BLaER1 (cell line): ENCODE data around the gene TOGARAM2.

Experiments
- H3K27ac ChIP-seq: shearing (Covaris generic); formaldehyde crosslinking; 2 replicates; pipeline ENCODE4 v1.8.1; 2022
- H3K27me3 ChIP-seq: shearing (Covaris generic); formaldehyde crosslinking; 2 replicates; pipeline ENCODE4 v1.8.1; 2022
- H3K36me3 ChIP-seq: shearing (Covaris generic); formaldehyde crosslinking; 2 replicates; pipeline ENCODE4 v1.8.1; 2022
- H3K4me1 ChIP-seq: shearing (Covaris generic); formaldehyde crosslinking; 2 replicates; pipeline ENCODE4 v1.8.1; 2022
- H3K4me2 ChIP-seq: shearing (Covaris generic); formaldehyde crosslinking; 2 replicates; pipeline ENCODE4 v1.8.1; 2022
- H3K4me3 ChIP-seq: shearing (Covaris generic); formaldehyde crosslinking; 2 replicates; pipeline ENCODE4 v1.8.1; 2022
- H3K9ac ChIP-seq: shearing (Covaris generic); formaldehyde crosslinking; 2 replicates; pipeline ENCODE4 v1.8.1; 2022
- H3K9me3 ChIP-seq: shearing (Covaris generic); formaldehyde crosslinking; 2 replicates; pipeline ENCODE4 v1.8.1; 2022
- H4K20me1 ChIP-seq: shearing (Covaris generic); formaldehyde crosslinking; 2 replicates; pipeline ENCODE4 v1.8.1; 2022
- Cebpa-rat ChIP-seq: shearing (Covaris generic); IDR thresholded peaks from 2 replicates; pipeline ENCODE4 v1.8.1; 2022

The TOGARAM2 gene

GRCh38 chr2:29006980-29007301, 25.8 kb downstream of the TOGARAM2 start:
- Histone ChIP-seq H3K9ac (no peak overlapping the region), H3K4me1 (peaks cover 35% of the 10 kb centered on the region), H3K36me3 (no peaks in the 10 kb centered on the region), H4K20me1 (peaks cover 1% of the 10 kb centered on the region; the same call in 1 of the 2 replicates), H3K27ac (no peak overlapping the region), H3K4me3 (no peak overlapping the region), H3K4me2 (no peak overlapping the region), H3K27me3 (no peaks in the 10 kb centered on the region), H3K9me3 (no peaks in the 10 kb centered on the region)
- no peak for TF ChIP-seq Cebpa-rat

DNA sequence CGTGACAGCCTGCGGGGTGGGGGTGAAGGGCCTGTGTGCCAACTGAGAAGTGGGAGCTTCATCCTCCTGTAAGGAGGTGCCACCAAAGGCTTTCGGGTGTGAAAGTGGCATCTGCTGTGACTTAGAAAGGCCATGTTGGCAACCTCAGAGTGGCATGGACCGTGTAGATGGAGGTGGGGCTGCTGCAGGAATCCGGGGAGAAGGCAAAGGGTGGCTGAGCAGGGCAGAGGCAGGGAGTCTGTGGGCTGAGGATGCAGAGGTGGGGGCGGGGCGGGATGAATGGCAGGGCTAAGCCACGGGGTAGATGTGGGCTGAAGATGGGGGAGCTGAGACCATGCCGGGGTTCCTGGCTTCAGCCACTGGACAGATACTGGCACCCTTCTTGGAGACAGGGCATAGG, 28.2 kb downstream of the TOGARAM2 start:
- Histone ChIP-seq H3K9ac (peak overlapping the region; percentile 63; the same call in 1 of the 2 replicates), H3K36me3 (no peaks in the 10 kb centered on the region), H3K9me3 (no peaks in the 10 kb centered on the region), H4K20me1 (peaks cover 4% of the 10 kb centered on the region; the same call in 1 of the 2 replicates), H3K27ac (peak overlapping the region; percentile 82), H3K27me3 (no peaks in the 10 kb centered on the region), H3K4me2 (peak overlapping the region; percentile 96), H3K4me1 (peaks cover 58% of the 10 kb centered on the region), H3K4me3 (no peak overlapping the region)
- no peak for TF ChIP-seq Cebpa-rat

DNA sequence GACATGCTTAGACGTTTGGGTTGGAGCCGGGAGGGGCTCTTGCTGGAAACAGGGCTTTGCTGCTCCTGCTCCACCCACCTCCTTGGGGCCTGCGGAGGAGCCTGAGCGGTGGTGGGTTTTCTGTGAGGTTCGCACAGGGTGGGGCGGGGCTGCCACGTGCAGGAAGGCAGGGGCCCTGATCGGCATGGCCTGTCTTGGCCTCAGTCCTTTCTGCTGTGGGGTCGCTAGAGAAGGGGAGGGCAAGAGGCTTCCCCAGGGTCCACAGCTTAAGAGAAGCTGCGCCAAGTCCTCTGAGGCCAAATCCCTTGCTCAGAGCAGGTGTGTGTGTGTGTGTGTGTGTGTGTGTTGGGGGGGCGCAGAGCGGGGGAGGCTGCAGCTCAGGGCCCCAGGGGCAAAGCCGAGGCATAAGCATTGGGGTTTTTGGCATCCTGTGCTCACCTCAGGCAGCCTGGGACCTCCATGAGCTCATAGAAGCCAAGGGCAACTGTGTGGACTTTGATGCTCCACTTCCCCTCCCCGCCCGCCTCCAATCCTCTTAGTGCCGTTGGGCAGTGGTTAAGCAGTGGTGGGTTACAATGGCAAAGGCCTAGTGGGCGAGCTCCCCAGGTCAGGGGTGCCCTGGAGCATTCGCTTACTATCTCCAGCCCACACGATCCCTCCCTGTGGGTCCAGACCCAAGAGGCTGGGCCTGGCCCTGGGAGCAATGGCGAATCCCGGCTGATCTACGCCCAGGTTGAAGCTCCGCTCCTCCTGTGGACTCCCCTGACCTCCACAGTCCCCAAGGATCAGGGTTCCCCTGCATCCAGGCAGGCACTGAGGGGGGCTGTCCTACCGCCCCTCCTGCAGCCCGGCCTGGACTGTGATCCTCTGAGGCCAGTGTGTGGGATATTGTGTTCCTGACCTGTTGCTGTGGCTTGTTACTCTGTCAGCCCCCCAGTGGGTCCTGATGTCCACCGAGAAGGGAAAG, 28.9 kb downstream of the TOGARAM2 start:
- peaks cover 65% of the 10 kb centered on the region for H3K4me1 ChIP-seq
- H3K9me3 ChIP-seq = no peaks in the 10 kb centered on the region
- no peak for TF ChIP-seq Cebpa-rat
- peak overlapping the region; percentile 63 for H3K9ac ChIP-seq
- H3K4me2 ChIP-seq = peak overlapping the region; percentile 96
- H3K4me3 ChIP-seq = no peak overlapping the region; the same call in 1 of the 2 replicates
- H4K20me1 ChIP-seq = peaks cover 4% of the 10 kb centered on the region; the same call in 1 of the 2 replicates
- H3K27ac ChIP-seq = peak overlapping the region; percentile 82
- H3K27me3 ChIP-seq = no peaks in the 10 kb centered on the region
- no peaks in the 10 kb centered on the region for H3K36me3 ChIP-seq

DNA sequence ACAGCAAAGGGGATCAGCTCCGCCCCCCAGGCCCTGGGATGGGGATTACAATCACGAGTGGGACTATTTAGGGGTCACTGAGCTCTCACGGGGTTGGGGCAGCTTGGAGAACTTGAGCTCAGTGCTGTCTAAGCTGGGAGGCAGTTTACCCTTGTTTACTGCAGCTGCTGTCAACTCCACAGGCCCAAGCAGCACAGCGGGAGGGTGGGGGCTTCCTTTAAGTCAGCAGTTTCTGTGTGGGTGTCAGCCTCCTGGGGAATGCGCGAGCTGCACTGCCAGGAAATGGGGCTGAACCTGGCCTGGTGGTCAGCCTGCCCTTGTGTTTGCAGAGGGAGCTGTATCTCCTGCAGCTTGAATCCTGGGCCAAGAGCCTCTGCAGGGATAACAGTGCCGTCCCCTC, 29.8 kb downstream of the TOGARAM2 start:
- Histone ChIP-seq H3K4me3 (peak overlapping the region; percentile 56), H3K9me3 (no peaks in the 10 kb centered on the region), H3K4me2 (peak overlapping the region; percentile 96), H3K27ac (peak overlapping the region; percentile 82), H3K9ac (peak overlapping the region; percentile 63), H3K36me3 (no peaks in the 10 kb centered on the region), H3K27me3 (no peaks in the 10 kb centered on the region), H4K20me1 (peaks cover 4% of the 10 kb centered on the region; the same call in 1 of the 2 replicates), H3K4me1 (peaks cover 75% of the 10 kb centered on the region)
- TF ChIP-seq Cebpa-rat = no peak

- Histone ChIP-seq H3K9me3 (no peaks in the 10 kb centered on the region), H3K27me3 (no peaks in the 10 kb centered on the region), H4K20me1 (peaks cover 4% of the 10 kb centered on the region; the same call in 1 of the 2 replicates), H3K4me3 (peak overlapping the region; percentile 56), H3K9ac (peak overlapping the region; percentile 63), H3K36me3 (no peaks in the 10 kb centered on the region), H3K27ac (peak overlapping the region; percentile 82), H3K4me2 (peak overlapping the region; percentile 96), H3K4me1 (peaks cover 81% of the 10 kb centered on the region)
- TF ChIP-seq Cebpa-rat = 0 out of 2 replicates have a peak, but pooled peaks have one; percentile 7
These were observed 30.4 kb downstream of the TOGARAM2 start for GRCh38 chr2:29011418-29012060.

GRCh38 chr2:29012211-29012681, 31.1 kb downstream of the TOGARAM2 start:
- Histone ChIP-seq H3K27ac (peak overlapping the region; percentile 82), H3K36me3 (no peaks in the 10 kb centered on the region), H3K9me3 (no peaks in the 10 kb centered on the region), H3K4me2 (peak overlapping the region; percentile 96), H4K20me1 (peaks cover 4% of the 10 kb centered on the region; the same call in 1 of the 2 replicates), H3K4me3 (peak overlapping the region; percentile 56), H3K4me1 (peaks cover 88% of the 10 kb centered on the region), H3K27me3 (no peaks in the 10 kb centered on the region), H3K9ac (peak overlapping the region; percentile 63)
- peak; percentile 26; the same call in 1 of the 2 replicates for TF ChIP-seq Cebpa-rat

DNA sequence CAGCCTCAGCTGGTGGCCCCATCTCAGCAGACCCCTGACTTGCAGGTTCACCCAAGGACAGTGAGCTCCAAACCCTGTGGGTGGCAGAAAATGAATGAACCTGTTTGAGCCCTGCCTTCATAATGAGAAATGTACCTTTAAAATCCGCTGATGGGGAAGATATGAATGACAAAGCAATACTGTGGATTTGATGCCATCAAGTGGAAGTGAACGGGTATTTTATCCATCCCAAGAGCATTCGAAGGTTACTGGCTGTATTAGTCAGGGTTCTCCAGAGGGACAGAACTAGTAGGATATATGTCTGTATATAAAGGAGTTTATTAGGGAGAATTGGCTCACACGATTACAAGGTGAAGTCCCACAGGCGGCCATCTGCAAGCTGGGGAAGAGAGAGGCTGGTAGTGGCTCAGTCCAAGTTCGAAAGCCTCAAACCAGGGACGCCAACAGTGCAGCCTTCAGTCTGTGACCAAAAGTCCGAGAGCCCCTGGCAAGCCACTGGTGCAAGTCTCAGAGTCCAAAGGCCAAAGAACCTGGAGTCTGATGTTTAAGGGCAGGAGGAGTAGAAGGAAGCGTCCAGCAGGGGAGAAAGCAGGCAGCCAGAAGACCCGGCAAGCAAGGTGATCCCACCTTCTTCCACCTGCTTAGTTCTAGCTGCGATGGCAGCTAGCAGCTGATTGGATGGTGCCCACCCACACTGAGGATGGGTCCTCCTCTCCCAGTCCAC, 32.1 kb downstream of the TOGARAM2 start:
- no peak for TF ChIP-seq Cebpa-rat
- Histone ChIP-seq H3K4me1 (peaks cover 88% of the 10 kb centered on the region), H3K27me3 (no peaks in the 10 kb centered on the region), H3K4me2 (peak overlapping the region; percentile 96), H4K20me1 (peaks cover 4% of the 10 kb centered on the region; the same call in 1 of the 2 replicates), H3K4me3 (peak overlapping the region; percentile 56; the same call in 1 of the 2 replicates), H3K36me3 (no peaks in the 10 kb centered on the region), H3K9ac (no peak overlapping the region), H3K27ac (no peak overlapping the region; the same call in 1 of the 2 replicates), H3K9me3 (no peaks in the 10 kb centered on the region)

DNA sequence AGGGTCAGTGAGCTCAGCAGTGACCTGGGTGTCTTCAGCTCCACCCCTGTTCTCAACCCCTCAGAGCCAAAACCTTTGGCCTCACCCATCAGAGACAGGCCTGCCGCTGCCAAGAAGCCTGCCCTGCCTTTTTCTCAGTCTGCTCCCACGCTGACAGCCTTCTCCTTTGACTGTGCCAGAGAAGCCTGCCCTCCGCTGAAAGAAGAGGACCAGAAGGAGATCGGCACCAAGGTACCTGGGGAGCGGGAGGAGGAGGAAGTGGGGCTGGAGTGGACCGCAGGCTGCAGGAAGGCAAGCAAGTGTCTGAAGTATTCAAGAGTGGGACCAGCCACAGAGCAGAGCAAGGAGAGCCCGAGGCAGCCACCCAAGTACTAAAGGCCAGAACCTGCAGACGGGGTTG, 33.2 kb downstream of the TOGARAM2 start:
- Histone ChIP-seq H3K27ac (peak overlapping the region; percentile 81), H3K9ac (peak overlapping the region; percentile 59), H4K20me1 (peaks cover 4% of the 10 kb centered on the region; the same call in 1 of the 2 replicates), H3K4me2 (peak overlapping the region; percentile 96), H3K4me1 (peaks cover 80% of the 10 kb centered on the region), H3K27me3 (no peaks in the 10 kb centered on the region), H3K36me3 (no peaks in the 10 kb centered on the region), H3K4me3 (peak overlapping the region; percentile 45; the same call in 1 of the 2 replicates), H3K9me3 (no peaks in the 10 kb centered on the region)
- TF ChIP-seq Cebpa-rat = no peak

DNA sequence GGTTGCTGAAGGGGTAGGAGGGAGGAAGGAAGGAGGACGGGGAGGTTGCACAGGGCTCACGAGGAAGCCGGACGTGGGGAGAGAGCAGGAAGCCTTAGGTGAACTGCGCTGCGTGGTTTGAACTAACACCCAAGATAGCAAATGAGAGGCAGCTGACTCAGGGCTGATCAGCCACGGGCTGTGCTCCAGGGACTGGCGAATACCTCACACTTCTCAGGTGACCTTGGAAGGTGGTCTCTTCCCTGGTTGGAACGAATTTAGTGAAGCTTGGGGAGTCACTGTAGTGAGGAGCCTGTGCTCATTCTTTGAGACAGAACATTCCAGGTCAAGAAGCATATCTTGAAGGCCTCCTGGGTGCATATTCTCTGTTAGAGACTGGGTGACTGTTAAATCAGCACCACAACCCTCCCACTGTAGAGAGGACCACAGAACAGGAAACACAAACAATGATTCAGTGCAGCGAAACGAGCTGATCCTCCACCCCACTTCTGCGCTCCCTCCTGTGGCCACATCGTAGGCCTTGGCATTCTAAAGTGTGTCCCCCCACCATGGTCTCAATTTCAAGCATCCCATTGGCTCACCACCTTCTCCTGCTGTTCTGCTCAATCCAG, 33.8 kb downstream of the TOGARAM2 start:
- Histone ChIP-seq H3K4me2 (peak overlapping the region; percentile 96), H3K9ac (peak overlapping the region; percentile 59), H3K9me3 (no peaks in the 10 kb centered on the region), H3K4me3 (peak overlapping the region; percentile 45; the same call in 1 of the 2 replicates), H3K27ac (peak overlapping the region; percentile 81), H4K20me1 (peaks cover 4% of the 10 kb centered on the region; the same call in 1 of the 2 replicates), H3K27me3 (no peaks in the 10 kb centered on the region), H3K4me1 (peaks cover 74% of the 10 kb centered on the region), H3K36me3 (no peaks in the 10 kb centered on the region)
- TF ChIP-seq Cebpa-rat = no peak
